Ramos (cell line): ENCODE data around the gene TXNRD1.
"Not testable (repeated sequence)": the region's sequence is repeated elsewhere in the genome, so short reads cannot be mapped to it uniquely, and the experiment has no call there.

ENCODE experiments used
- in situ Hi-C: fragments of 300-500 bp; cut with MboI; formaldehyde crosslinking; loops from one replicate; pipeline ENCODE4 v1.14.3; 2022; ENCODE audit warnings: low sequenced_read_pairs; ENCODE audit not compliant: unreplicated experiment

The TXNRD1 gene

GRCh38 chr12:104276273-104277131 lies 60.9 kb downstream of the TXNRD1 start:
- in situ Hi-C loops, result no loop called here

- in situ Hi-C loops, result no loop called here
Measured at GRCh38 chr12:104279164-104279563, 63.6 kb downstream of the TXNRD1 start.

- in situ Hi-C loops, result no loop called here
Measured at GRCh38 chr12:104280111-104280510, 64.5 kb downstream of the TXNRD1 start.

GRCh38 chr12:104280717-104281458 lies 65.3 kb downstream of the TXNRD1 start:
- in situ Hi-C loops, result no loop called here

GRCh38 chr12:104281636-104282035 lies 66.1 kb downstream of the TXNRD1 start:
- in situ Hi-C loops, result no loop called here

GRCh38 chr12:104282109-104282508 lies 66.5 kb downstream of the TXNRD1 start:
- in situ Hi-C loops, result no loop called here

- in situ Hi-C loops, result no loop called here
Measured at GRCh38 chr12:104285740-104286515, 70.3 kb downstream of the TXNRD1 start.

GRCh38 chr12:104286516-104287482 lies 71.2 kb downstream of the TXNRD1 start:
- in situ Hi-C loops, result no loop called here

- in situ Hi-C loops, result no loop called here
Measured at GRCh38 chr12:104288635-104289274, 73.2 kb downstream of the TXNRD1 start.

GRCh38 chr12:104290320-104290719 lies 74.7 kb downstream of the TXNRD1 start:
- in situ Hi-C loops, result no loop called here

- in situ Hi-C loops, result no loop called here
Measured at GRCh38 chr12:104290855-104291254, 75.3 kb downstream of the TXNRD1 start.

GRCh38 chr12:104291867-104292524 lies 76.4 kb downstream of the TXNRD1 start:
- in situ Hi-C loops, result no loop called here

GRCh38 chr12:104292872-104293794 lies 77.6 kb downstream of the TXNRD1 start:
- in situ Hi-C loops, result no loop called here

GRCh38 chr12:104294158-104294859 lies 78.7 kb downstream of the TXNRD1 start:
- in situ Hi-C loops, result not testable (repeated sequence)

- in situ Hi-C loops, result no loop called here
Measured at GRCh38 chr12:104294927-104295668, 79.5 kb downstream of the TXNRD1 start.

GRCh38 chr12:104295954-104296353 lies 80.4 kb downstream of the TXNRD1 start:
- in situ Hi-C loops, result no loop called here
